Fibroblast of skin of back (primary cell): ENCODE data around the gene SRRM1.
"Not testable (repeated sequence)": the region's sequence is repeated elsewhere in the genome, so short reads cannot be mapped to it uniquely, and the experiment has no call there.

Experiments
- DNase-seq: peaks from one replicate; pipeline ENCODE4 v3.0.0-alpha.2; 2013

Gene SRRM1

GRCh38 chr1:24694380-24694843 lies 51.3 kb downstream of the SRRM1 start:
- peak; percentile 38 for DNase-seq

- DNase-seq: no peak
Observed at GRCh38 chr1:24695202-24695974, 52.3 kb downstream of the SRRM1 start.

- DNase-seq: no peak
Observed at GRCh38 chr1:24696041-24696755, 53.1 kb downstream of the SRRM1 start.

- no peak for DNase-seq
Observed at GRCh38 chr1:24696756-24697330, 53.7 kb downstream of the SRRM1 start.

GRCh38 chr1:24697453-24698001 lies 54.4 kb downstream of the SRRM1 start:
- DNase-seq: not testable (repeated sequence)

GRCh38 chr1:24698326-24698725 lies 55.2 kb downstream of the SRRM1 start:
- not testable (repeated sequence) for DNase-seq

GRCh38 chr1:24699628-24700027 lies 56.5 kb downstream of the SRRM1 start:
- DNase-seq: no peak

- DNase-seq: no peak
Observed at GRCh38 chr1:24702511-24703293, 59.6 kb downstream of the SRRM1 start.

- DNase-seq: peak; percentile 71
Observed at GRCh38 chr1:24704411-24705259, 61.5 kb downstream of the SRRM1 start.

- DNase-seq: peak; percentile 85
Observed at GRCh38 chr1:24705260-24706073, 62.4 kb downstream of the SRRM1 start.

GRCh38 chr1:24706074-24706389 lies 62.9 kb downstream of the SRRM1 start:
- DNase-seq: not testable (repeated sequence)

GRCh38 chr1:24707687-24708086 lies 64.6 kb downstream of the SRRM1 start:
- DNase-seq: peak; percentile 65

GRCh38 chr1:24708938-24709337 lies 65.8 kb downstream of the SRRM1 start:
- no peak for DNase-seq

GRCh38 chr1:24709791-24710441 lies 66.8 kb downstream of the SRRM1 start:
- DNase-seq: no peak

GRCh38 chr1:24711329-24711728 lies 68.2 kb downstream of the SRRM1 start:
- DNase-seq: no peak

GRCh38 chr1:24713176-24713575 lies 70.1 kb downstream of the SRRM1 start:
- DNase-seq: peak; percentile 83

GRCh38 chr1:24713736-24714135 lies 70.6 kb downstream of the SRRM1 start:
- no peak for DNase-seq

- no peak for DNase-seq
Observed at GRCh38 chr1:24714859-24715520, 71.9 kb downstream of the SRRM1 start.

GRCh38 chr1:24715658-24716057 lies 72.6 kb downstream of the SRRM1 start:
- DNase-seq: no peak
